T-helper 22 cell (primary cell): ENCODE measurements around the gene GPC4.

Source experiments
- DNase-seq: peaks from one replicate; pipeline ENCODE4 v3.0.0-alpha.2; 2020; ENCODE audit warnings: low read depth

The GPC4 gene

GRCh38 chrX:133410550-133410949 lies 4.7 kb downstream of the GPC4 start:
- no peak for DNase-seq

DNA sequence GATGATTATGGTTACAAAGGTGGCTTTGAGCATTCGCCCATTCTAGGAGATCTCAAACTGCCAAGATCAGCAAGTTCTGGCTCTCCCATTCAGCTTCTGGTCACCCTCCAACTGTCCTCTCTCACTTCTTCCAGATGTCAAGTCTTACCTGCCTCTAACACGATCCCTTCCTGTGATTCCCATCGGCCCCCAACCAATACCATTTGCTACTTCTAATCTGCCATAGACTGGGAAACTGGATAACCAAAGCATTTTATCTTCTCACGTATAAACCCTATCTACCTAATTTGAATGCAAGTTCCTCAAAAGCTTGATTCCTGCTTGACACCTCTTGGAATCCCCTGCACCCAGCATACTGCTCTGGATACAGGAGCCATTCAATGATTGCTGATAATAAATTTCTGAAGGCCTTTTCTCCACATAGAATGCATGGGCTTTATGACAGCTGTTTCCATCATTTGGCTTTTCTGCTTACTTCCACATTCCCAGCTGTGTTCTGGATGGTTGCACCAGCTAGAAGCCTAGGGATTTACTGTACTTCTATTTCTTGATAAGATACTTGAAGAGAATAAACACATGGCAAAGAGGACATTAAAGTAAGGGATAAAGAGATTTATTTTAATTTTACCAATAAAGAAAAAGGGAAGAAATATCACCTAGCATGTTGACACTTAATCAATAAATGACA lies 9.6 kb downstream of the GPC4 start:
- DNase-seq, result no peak

GRCh38 chrX:133403984-133404383 lies 11.3 kb downstream of the GPC4 start:
- no peak for DNase-seq

DNA sequence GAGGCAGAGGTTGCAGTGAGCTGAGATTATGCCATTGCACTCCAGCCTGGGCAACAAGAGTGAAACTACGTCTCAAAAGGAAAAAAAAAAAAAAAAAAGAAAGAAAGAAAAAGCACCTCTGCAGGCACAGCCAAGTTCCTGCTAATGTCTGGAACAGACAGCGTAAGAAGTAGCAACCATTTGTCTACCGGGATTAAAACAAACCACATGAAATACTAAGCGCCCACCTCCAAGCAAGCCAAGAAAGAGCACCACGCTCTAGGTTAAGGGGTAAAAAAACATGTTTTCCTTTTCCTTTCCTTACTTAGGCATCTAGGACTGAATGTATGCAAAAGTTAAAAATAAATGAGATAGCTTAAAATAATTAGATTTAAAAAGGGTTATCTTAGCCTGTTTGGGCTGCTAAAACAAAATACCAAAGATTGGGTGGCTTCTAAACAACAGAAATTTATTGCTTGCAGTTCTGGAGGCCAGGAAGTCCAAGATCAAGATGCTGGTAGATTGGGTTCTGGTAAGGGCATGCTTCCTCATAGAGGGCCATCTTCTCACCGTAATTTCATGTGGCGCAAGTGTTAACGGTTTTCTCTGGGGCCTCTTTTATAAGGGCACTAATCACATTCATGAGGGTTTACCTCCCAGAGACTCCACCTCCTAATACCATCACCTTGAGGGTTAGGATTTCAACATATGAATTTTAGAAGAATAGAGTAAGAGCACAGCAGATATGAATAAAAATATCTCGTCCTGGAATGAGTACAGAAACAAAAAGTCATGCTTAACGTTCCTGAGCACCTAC lies 12.3 kb downstream of the GPC4 start:
- DNase-seq, result no peak

DNA sequence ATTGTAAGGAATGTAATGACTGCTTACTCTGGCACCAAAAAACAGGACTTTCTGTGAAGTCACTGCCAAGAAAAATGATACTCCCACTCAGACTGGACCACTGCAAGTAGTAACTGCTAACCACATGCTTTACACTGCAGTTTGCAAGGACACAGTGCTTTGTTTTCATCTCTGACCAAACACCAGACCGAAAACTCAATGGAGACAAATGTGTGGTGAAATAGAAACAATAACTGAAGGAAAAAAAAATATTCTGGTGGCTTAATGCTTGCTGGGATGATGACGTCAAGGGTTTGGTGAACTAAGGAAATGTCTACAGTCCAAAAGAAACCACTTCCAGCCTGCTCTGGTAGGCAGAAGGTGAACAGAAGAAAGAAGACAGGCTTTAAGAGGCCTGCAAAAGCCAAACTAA lies 13.2 kb downstream of the GPC4 start:
- no peak for DNase-seq

DNA sequence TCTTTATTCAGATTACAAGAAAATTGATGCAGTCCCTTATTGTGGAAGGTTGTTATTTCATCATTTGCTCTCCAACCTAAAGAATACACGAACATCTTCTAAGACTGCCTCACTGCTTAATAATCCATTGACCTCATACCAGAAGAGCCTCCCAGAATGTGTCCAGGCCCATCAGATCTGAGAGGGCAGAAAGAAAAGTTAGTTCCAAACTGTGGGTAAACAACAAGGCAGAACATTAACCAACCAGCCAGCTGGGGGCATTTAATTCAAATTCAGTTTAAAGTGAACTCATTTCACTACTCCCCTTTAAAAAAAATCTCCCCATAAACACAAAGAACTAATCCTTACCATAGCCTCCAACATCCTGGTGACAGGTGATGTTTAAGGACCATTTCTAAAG lies 13.8 kb downstream of the GPC4 start:
- DNase-seq, result no peak

DNA sequence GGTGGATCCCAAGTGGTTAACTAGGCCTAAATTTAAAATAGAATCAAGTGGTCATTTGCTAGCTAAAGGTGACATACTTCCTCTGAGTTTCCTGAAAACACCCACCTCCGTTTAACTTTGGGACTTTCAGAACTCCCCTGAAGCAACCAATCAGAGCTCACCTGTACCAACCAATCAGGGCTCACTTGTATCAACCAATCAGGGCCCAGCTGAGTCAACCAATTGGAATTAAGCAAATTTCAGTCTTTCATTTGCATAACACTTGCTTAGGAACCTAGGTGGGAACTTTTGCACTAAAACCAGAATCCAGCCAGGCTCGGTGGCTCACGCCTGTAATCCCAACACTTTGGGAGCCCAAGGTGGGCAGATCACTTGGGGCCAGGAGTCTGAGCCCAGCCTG lies 15.9 kb downstream of the GPC4 start:
- no peak for DNase-seq

GRCh38 chrX:133394765-133395164 lies 20.5 kb downstream of the GPC4 start:
- no peak for DNase-seq

DNA sequence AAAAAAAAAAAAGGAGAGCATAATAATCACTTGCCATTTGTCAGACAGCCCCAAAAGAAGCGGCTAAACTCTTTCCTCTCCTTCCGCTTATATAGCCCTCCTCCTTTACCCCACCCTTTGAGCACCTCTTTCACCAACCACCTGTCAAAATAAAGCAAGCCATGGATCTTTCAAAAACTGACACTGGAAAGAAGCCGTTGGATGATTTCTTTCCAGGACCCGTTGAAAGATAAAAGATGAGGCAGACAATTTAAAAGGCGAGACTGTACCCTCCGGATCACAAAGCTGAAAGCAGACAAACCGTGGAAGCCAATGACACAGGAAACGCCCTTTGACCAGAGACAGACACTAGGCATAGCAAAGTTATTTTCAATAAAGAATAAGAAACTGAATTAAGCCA lies 22.6 kb downstream of the GPC4 start:
- DNase-seq, result no peak

DNA sequence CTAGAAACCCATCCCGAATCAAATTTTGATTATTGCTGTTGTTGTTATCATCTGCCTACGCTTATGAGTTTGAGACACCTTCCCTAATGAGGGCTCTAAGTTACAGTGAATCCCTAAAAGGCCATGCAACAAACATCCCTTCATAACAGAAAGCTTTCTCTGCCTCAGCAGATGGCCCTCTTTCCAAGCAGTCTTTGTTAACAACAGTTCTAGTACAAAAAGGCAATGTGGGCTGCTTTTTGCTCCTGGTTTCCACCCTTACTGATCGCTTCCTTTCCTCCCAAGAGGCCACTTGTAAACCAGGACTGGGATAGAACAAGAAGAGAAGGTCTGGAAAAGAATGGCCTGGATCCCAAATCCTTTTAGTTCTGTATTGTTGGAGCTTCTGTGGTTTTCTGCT lies 24.2 kb downstream of the GPC4 start:
- DNase-seq, result no peak

DNA sequence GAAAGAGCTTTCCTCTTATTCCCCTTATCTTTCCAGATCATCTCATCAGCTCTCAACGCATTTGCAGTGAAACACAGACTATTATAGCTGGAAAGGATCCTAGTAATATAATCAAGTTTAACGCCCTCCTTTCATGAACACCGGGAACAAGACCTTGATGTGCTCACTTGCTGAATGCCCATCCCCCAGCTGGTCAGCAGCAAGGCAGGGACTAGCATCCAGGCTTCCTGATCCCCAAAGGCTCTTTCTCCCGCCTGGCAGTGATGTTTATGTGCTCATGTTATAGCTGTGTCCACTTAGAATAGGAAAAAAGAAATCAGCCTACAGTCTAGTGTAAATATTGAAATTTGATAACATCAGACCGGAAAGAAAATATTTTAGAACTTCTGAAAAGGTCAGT lies 24.6 kb downstream of the GPC4 start:
- no peak for DNase-seq

DNA sequence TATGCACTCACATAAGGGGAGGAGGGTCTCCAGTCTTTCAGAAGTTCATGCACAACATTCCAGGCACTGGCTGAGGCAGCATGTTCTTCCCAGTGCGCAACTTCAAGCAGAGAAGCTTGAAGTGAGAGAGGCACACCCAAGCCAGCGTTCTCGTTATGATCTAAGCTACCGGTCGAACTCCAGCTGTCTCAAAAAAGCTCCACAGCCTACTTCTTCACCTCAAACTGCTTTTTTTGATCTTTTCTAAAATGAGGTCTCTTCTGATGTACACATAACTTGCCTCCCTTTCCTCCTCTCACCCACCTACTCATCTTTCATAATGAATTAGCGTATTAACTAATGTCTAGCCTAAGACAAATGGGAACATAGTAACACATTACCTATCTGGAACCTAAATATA lies 25.3 kb downstream of the GPC4 start:
- DNase-seq, result no peak

DNA sequence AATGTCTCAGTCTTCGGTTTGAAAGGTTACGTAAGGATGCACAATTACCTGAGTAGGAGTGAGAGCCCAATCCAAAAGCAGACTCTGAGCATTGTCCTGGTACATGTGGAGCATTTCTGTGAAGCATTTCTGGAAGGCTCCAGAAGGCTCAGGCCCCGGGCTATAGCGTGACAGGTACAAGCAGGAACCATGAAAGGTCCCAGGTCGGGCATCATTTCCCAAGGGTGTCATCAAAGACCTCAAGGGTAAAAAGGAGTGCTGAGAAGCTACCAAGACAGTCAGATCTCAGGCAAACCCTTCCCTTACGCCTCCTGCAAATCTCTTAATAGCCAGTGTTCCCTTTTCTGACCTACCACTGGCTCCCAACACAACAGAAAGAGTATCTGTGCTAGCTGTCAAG lies 30.8 kb downstream of the GPC4 start:
- DNase-seq, result no peak

DNA sequence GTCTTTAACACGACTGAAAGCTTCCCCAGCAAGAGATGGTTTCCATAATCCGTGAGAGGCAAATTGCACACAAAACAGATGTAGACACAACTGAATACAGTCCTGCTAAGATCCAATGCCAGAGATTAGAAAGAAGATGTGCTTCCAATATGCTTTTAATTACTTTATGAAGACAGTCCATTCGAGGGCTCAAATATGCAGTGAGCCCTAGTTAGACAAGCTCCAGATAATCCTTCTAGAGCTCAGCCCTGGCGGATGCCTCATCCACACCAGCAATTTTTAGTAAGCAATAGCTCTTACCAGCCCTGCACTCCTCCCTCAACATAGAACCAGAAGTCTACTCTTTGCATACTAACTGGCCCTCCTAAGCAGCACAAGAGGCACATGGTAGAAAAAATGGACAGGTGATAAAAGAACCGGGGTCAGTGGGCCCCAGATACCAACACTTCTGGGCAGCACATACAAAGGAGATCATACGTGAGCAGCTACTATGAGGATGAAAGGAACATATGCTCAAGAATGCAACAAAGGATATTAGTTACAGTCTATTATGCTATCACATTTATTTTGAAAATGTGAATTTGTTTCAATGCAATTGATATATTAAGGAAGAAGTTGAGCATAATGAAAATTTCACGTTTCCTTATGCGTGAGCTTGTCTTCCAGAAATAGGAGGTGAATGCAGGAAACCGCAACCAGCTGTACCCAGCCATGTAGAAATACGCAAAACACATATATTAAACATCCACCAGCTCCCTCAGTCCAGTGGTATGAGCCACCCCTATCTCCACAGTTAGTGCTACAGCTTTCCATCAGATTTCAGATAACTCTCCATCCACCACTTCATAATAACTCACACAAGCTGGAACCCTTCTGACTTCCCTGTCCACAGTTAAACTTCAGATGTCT lies 34.3 kb downstream of the GPC4 start:
- no peak for DNase-seq

- DNase-seq, result no peak
Observed at GRCh38 chrX:133376422-133376821, 38.9 kb downstream of the GPC4 start.

DNA sequence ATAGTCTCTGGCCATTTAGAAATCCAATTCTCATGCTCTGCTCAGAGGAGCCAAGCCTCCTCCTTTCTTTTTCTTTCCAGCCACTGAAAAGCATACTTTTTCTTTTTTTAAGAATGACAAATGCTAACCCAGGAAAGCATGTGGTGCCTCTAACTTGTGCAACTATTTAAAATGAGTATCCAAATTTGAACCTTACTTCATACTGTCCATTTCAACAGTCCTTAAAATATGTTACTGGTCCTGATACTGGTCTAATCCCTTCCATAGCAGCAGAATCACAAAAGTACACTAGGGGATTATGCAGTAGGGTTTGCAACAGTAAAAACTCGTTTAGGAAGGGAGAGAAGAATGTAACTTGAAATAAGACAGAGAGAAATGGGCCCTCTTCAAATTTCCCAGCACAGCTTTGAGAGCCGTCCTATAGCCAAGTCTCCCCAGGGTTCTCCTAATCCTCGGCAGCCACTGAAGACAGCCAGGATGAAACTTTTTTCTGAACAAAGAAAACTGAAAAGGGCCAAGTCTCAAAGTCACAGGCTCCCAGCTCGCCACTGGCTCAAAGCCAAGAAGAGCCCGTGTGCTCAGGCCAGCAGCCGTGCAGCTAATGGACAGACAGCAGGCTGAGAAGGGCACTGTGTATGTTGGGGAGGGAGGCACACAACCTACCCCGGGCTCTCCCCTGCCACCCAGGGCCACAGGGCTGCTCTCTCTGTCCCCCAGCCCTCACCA lies 39.5 kb downstream of the GPC4 start:
- DNase-seq, result no peak

GRCh38 chrX:133374874-133375387 lies 40.4 kb downstream of the GPC4 start:
- no peak for DNase-seq

DNA sequence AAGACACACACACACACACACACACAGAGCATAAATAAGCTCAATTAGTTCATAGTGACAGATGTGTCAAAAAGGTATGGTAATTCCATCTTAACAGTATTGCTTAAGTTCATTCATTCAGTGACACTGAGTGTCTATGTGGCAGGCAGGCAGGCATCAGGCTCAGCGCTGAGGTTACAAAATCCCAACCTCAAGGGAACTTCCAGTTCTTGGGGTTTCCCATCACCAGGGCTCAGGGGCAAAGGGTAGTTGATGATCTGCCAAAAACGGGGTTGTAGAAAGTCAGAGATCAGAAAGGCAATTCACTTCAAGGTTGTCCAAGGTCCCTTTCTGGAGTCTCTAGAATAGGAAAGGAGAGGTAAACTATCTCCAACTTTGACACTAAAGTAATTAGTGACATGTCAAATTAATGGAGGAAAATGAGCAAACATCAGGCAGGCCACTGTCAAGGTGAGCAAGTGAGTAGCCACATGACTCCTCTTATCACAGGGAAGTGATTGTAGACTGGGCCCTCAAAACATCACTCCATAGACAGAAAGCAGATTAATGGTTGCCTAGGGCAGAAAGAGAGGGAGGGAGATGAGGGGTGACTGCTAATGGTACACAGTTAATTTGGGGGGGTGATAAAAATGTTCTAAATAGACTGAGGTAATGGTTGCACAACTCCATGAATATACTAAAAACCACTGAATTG lies 41.8 kb downstream of the GPC4 start:
- DNase-seq, result no peak

DNA sequence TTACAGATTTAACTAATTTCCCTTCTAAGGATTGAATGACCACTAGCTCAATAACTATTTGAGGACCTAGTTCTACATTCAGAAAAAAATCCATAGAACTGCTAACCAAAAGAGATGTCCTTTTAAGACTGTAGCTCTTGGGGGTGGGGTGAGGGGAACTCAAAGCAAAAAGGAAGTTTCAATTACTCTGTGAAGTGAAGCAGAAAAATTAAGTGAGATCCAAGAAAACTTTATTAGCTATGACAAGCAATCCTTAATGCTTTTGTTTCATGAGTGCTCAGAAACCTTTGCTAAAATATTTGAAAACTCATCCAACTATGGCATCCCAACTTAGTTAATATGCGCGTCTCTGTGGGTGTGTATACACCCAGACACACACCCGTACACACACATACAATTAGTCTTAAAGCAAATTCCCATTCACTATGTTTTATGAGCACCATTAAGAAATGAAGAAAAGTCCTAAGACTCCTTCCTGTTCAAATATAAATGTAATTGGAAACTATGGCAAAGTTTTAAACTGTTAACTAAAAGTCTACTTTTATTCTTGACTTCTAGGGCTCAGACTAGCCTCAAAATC lies 44.5 kb downstream of the GPC4 start:
- no peak for DNase-seq

DNA sequence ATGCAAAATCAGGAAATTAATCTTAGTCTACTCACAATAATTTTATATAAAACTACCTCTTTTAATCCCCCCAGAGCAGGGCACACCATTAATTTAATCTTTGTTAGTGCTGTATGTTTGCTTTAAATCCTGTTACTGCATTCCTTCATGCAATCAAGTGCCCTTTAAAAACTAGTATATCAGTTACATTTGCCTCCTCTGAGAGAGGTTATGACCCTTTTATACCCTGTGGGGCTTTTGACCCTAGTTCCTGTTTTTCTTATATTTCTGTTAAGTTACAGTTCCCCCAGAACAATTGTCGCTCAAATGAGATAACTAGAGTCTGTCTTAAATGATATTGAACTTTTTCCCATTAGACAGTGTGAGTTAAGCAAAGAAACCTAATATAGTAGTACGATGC lies 46.2 kb downstream of the GPC4 start:
- DNase-seq, result no peak

DNA sequence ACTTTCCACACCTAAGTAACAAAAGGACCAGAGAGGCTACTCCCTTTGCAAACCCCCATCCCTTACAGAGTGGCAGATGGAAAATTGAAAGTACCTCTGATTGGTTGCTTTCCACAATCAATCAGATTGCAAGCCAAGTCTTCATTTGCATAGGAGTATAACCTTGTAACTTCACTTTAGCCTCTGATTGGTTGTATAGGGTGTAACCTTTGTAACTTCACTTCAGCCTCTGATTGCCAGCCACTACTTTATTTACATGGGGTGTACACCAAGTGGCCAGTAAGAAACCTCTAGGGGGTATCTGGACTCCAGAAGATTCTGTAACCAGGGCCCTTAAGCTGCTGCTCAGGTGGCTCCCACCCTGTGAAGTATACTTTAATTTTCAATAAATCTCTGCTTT lies 48.6 kb downstream of the GPC4 start:
- DNase-seq, result no peak
